OCI-LY3 (cell line): ENCODE data around the gene TMEM74B.

Experiments used
- H2AFZ ChIP-seq: fragments of 200-600, 300-600 bp; shearing (Covaris generic); 2 replicates; pipeline ENCODE4 v1.6.0; 2014; ENCODE audit warnings: antibody characterized with exemption, low read depth, low read length
- H3K27ac ChIP-seq: fragments of 200-600, 300-600 bp; sonication (generic); 2 replicates; pipeline ENCODE4 v1.5.1; 2014; ENCODE audit warnings: mild to moderate bottlenecking, low read length, moderate library complexity, mixed read lengths
- H3K27me3 ChIP-seq: fragments of 200-600, 300-600 bp; sonication (generic); 2 replicates; pipeline ENCODE4 v1.6.1; 2014; ENCODE audit warnings: low read depth, low read length, mixed read lengths
- H3K36me3 ChIP-seq: fragments of 200-600, 300-600 bp; sonication (generic); replicated peaks from 2 replicates; pipeline ENCODE3; 2014; ENCODE audit warnings: low read depth, low read length, mixed read lengths
- H3K4me1 ChIP-seq: fragments of 300-600, 200-600 bp; sonication (generic); 2 replicates; pipeline ENCODE4 v1.6.1; 2014; ENCODE audit warnings: low read length, mixed read lengths
- H3K4me2 ChIP-seq: fragments of 200-600, 300-600 bp; sonication (generic); 2 replicates; pipeline ENCODE4 v1.6.1; 2014; ENCODE audit warnings: low read length, mixed read lengths
- H3K4me3 ChIP-seq: fragments of 300-600, 200-600 bp; sonication (generic); 2 replicates; pipeline ENCODE4 v1.5.1; 2014; ENCODE audit warnings: antibody characterized with exemption, mild to moderate bottlenecking, low read length, moderate library complexity
- H3K79me2 ChIP-seq: fragments of 300-600, 200-600 bp; shearing (Covaris generic); 2 replicates; pipeline ENCODE4 v1.6.1; 2014; ENCODE audit warnings: mild to moderate bottlenecking, low read length, mixed read lengths
- H3K9ac ChIP-seq: fragments of 300-600, 200-600 bp; shearing (Covaris generic); 2 replicates; pipeline ENCODE4 v1.6.0; 2014; ENCODE audit warnings: mild to moderate bottlenecking, low read length, moderate library complexity
- H3K9me3 ChIP-seq: fragments of 200-600, 300-600 bp; shearing (Covaris generic); 2 replicates; pipeline ENCODE4 v1.6.1; 2014; ENCODE audit warnings: low read length, mixed read lengths; ENCODE audit not compliant: insufficient read depth
- H4K20me1 ChIP-seq: fragments of 200-600, 300-600 bp; sonication (generic); 2 replicates; pipeline ENCODE4 v1.6.1; 2016; ENCODE audit warnings: low read length, mixed read lengths; ENCODE audit not compliant: insufficient read depth
- CTCF ChIP-seq: fragments of 200-600, 300-600 bp; sonication (generic); IDR thresholded peaks from 2 replicates; pipeline ENCODE4 v1.5.1; 2014; ENCODE audit warnings: antibody characterized with exemption, low read length, low read depth
- EZH2phosphoT487 ChIP-seq: fragments of 200-600 bp; shearing (Covaris generic); IDR thresholded peaks from 2 replicates; pipeline ENCODE4 v1.6.1; 2018; ENCODE audit warnings: antibody characterized with exemption, mixed run types, low read depth

The TMEM74B gene

GRCh38 chr20:1183153-1183552 lies 1.6 kb downstream of the TMEM74B start:
- Histone ChIP-seq H3K27me3 (no peaks in the 10 kb centered on the region), H3K79me2 (no peaks in the 10 kb centered on the region), H2AFZ (no peak overlapping the region), H3K9me3 (no peaks in the 10 kb centered on the region), H3K4me2 (no peak overlapping the region), H3K9ac (no peak overlapping the region), H3K27ac (no peak overlapping the region), H3K36me3 (no peaks in the 10 kb centered on the region), H3K4me3 (no peak overlapping the region), H4K20me1 (no peaks in the 10 kb centered on the region), H3K4me1 (no peaks in the 10 kb centered on the region)
- TF ChIP-seq EZH2phosphoT487 = no peak
- no peak for TF ChIP-seq CTCF

GRCh38 chr20:1182106-1182505 lies 2.7 kb downstream of the TMEM74B start:
- TF ChIP-seq CTCF = no peak
- no peak for TF ChIP-seq EZH2phosphoT487
- H3K27ac ChIP-seq = no peak overlapping the region
- no peaks in the 10 kb centered on the region for H3K4me1 ChIP-seq
- no peaks in the 10 kb centered on the region for H3K36me3 ChIP-seq
- H2AFZ ChIP-seq = no peak overlapping the region
- no peak overlapping the region for H3K4me2 ChIP-seq
- H3K9ac ChIP-seq = no peak overlapping the region
- no peak overlapping the region for H3K4me3 ChIP-seq
- no peaks in the 10 kb centered on the region for H3K27me3 ChIP-seq
- no peaks in the 10 kb centered on the region for H3K79me2 ChIP-seq
- no peaks in the 10 kb centered on the region for H3K9me3 ChIP-seq
- H4K20me1 ChIP-seq = no peaks in the 10 kb centered on the region

- no peak overlapping the region for H3K27ac ChIP-seq
- H3K79me2 ChIP-seq = no peaks in the 10 kb centered on the region
- H3K9ac ChIP-seq = no peak overlapping the region
- H3K9me3 ChIP-seq = no peaks in the 10 kb centered on the region
- TF ChIP-seq EZH2phosphoT487 (no peak), CTCF (no peak)
- H3K27me3 ChIP-seq = no peaks in the 10 kb centered on the region
- H3K4me2 ChIP-seq = no peak overlapping the region
- H3K36me3 ChIP-seq = no peaks in the 10 kb centered on the region
- H2AFZ ChIP-seq = no peak overlapping the region
- H3K4me1 ChIP-seq = no peaks in the 10 kb centered on the region
- no peak overlapping the region for H3K4me3 ChIP-seq
- H4K20me1 ChIP-seq = no peaks in the 10 kb centered on the region
Measured at GRCh38 chr20:1180949-1181348, 3.8 kb downstream of the TMEM74B start.

GRCh38 chr20:1178623-1179022 lies 6.2 kb downstream of the TMEM74B start:
- TF ChIP-seq EZH2phosphoT487 (no peak), CTCF (no peak)
- H3K4me3 ChIP-seq = no peak overlapping the region
- no peaks in the 10 kb centered on the region for H3K9me3 ChIP-seq
- H3K4me2 ChIP-seq = no peak overlapping the region
- no peaks in the 10 kb centered on the region for H3K4me1 ChIP-seq
- no peaks in the 10 kb centered on the region for H3K27me3 ChIP-seq
- peaks cover 1% of the 10 kb centered on the region for H3K36me3 ChIP-seq
- H4K20me1 ChIP-seq = no peaks in the 10 kb centered on the region
- H3K9ac ChIP-seq = no peak overlapping the region
- H2AFZ ChIP-seq = no peak overlapping the region
- no peak overlapping the region for H3K27ac ChIP-seq
- H3K79me2 ChIP-seq = no peaks in the 10 kb centered on the region
